Measurements from ENCODE around the gene FKBP10.
"Not testable (repeated sequence)": the region's sequence is repeated elsewhere in the genome, so short reads cannot be mapped to it uniquely, and the experiment has no call there.

The FKBP10 gene

DNA sequence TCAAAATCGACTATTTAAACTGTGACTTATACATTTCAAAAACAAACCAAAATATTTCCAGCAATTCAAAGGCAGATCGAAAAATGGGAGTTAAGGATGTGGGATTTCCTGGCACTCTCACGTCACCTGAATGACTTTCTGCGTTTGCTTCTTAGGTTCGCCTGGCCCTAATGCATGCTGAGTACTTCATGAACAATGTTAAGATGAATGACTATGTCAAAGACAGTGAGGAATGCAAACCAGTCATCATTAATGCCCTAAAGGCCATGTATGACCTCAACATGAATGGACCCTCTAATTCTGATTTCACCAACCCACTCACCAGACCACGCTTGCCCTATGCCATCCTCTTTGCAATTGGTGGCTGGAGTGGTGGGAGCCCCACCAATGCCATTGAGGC lies 32.2 kb downstream of the FKBP10 start:
- no peak for DNase-seq

- DNase-seq = no peak
Measured at GRCh38 chr17:41848788-41849187, 36.0 kb downstream of the FKBP10 start.

DNA sequence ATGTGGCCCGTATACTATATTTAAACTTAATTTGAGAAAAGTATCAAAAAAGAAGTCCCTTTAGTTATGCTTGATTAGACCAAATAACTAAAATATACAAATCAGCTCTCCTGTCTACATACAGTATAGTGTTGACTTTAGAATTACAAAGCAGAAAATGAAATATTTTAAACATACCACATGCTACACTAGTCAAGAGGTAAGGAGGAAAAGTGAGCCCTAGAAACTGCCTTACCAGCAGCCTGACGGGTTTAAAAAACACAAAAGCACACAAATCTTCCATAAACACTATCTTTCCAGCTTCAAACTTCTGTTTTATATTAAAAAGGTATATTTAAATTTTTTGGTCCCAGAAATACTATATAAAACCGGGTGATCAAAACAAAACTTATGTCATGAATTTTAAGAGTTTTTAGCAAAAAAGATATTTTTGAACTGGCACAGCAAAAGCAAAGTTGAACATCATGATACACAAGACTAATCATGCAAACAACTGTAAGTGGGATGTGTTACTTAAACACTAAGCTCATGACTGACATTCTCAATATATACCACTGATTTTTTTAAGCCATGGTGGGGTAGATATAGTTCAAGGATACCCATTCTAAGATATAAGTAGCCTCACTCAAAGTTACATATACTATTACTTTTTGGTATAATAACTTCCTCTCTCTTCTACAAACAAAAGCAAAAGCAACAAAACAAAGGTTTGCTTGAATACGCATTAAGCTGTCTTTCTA lies 36.6 kb downstream of the FKBP10 start:
- DNase-seq = no peak

- DNase-seq = not testable (repeated sequence)
Measured at GRCh38 chr17:41851382-41851781, 38.6 kb downstream of the FKBP10 start.

GRCh38 chr17:41860254-41860931 lies 47.6 kb downstream of the FKBP10 start:
- DNase-seq = no peak

- peak; percentile 7 for DNase-seq
Measured at GRCh38 chr17:41863074-41863848, 50.5 kb downstream of the FKBP10 start.

DNA sequence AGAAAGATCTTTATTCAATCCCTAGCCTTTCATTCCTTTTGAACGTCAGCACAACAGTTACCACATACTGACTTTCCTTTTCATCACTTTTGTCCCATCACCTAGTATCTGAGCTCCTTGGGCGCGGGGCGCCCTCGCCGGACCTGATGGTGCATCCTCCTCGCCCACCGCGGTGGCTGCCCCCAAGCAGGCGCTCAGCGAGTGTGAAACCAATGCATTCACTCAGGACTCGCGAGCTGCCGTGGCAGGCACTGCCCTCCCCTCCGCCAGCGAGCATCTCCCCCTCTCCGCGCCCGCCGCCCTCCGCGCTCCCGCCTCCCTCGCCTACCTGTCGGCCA lies 51.7 kb downstream of the FKBP10 start:
- no peak for DNase-seq

DNA sequence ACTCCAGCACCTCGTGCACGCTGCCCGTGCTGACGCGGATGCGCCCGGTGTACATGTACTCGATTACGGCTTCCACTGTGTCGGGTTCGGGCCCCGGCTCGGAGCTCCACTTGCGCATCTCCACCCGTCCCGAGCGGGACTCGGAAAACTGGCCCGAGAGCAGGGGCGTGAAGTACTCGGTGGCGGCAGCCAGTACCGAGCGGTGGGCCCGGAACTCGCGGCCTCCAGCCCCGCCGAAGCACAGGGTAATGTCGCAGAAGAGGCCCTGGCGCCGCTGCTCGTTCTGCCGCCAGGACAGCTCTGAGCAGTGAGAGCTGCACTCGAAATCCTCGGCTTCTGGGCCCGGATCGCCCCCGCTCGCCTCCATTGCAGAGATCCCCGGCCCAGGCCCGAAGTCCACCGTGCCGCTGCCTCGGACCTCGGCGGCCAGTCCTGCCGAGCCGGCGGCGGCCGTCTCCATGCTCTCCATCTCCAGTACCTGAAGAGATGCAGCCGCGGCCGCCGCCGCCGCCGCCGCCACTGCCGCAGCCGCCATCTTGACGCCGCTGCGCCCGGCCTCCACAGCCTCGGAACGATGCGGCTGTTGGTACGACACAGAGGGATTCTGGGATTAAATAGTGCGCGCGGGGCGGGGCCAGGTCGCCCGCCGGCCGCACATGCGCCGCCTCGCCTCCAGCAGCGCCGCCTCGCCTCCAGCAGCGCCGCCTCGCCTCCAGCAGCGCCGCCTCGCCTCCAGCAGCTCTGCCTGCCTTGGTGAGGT lies 52.2 kb downstream of the FKBP10 start, which contains the start of gene KLHL11:
TSS of gene KLHL11 (minus strand) at position 588 of the 760 bp plus-strand sequence. CDS start at position 535, 53 bp downstream.
- DNase-seq = peak; percentile 89

- DNase-seq = no peak
Measured at GRCh38 chr17:41865596-41865893, 52.7 kb downstream of the FKBP10 start.

DNA sequence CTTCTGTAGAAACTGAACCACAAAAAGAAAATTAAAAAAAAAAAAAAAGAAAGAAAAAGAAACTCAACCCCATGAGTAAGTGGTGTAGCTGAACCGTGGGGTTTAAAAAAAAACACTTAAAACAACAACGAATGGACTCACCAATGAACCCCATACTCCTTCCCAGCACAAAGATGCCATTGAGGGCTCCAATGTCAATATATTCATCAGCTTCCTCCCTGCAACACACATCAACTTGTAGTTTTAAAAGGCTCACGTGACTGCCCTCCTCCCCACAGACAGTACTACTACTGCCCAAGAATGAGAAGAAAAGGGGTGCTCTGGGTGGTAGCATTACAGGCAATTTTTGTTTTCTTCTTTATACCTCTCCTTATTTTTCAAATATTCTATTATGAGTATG lies 55.8 kb downstream of the FKBP10 start:
- no peak for DNase-seq

DNA sequence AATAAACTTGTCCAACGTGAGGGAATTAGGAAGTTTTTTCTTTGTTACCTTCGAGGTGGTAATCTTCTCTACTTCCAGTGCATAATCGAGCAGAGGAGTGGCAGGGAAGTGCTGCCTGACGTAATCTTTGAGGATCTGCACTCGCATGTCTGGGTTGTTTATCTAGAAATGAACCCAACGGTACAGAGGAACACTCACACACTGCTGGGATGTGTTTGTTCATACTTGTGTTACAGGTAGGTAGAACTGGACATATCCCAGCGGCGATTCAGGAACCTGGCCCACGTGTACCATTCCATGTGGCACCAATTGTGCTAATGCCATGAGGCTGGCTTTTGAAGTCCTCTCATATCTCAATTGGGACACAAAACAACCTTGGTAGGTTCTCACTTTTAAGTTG lies 56.6 kb downstream of the FKBP10 start:
- no peak for DNase-seq

DNA sequence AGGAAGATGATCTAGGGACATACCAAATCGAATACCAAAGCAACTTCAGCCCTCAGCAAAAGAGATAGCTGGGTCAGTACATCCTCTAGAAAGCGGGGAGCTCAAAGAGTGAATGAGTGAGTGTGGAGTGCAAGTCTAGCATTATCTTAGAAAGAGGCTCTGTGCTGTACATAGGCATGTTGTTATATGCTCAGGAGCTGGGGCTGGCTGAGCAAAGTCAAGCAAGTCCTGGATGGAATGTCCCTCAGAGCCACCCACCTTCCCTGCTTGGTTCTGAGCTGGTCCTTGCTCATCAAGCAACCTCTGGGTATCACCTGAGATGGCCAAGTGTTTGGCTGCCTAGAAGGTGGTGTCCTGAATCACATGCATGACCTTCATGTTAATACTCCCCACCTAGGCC lies 57.3 kb downstream of the FKBP10 start:
- DNase-seq = no peak

GRCh38 chr17:41870627-41871026 lies 57.8 kb downstream of the FKBP10 start:
- no peak for DNase-seq

GRCh38 chr17:41871789-41872188 lies 59.0 kb downstream of the FKBP10 start:
- DNase-seq = no peak
